NCI-H1694 treated with DMSO at 0.1 percent for 48 hours (cell line): ENCODE results near the gene HYAL3.
A peak's percentile ranks its signal among the peaks of the same experiment; 100 is the strongest.
"Not testable (repeated sequence)": the region's sequence is repeated elsewhere in the genome, so short reads cannot be mapped to it uniquely, and the experiment has no call there.

Experiments
- DNase-seq: peaks from one replicate; lab custom pipeline; 2025; lab: John Stamatoyannopoulos, UW

The HYAL3 gene

GRCh38 chr3:50314816-50315215 is 15.6 kb upstream of the HYAL3 start:
- DNase-seq, result no peak

GRCh38 chr3:50314342-50314741 is 15.1 kb upstream of the HYAL3 start:
- no peak for DNase-seq

GRCh38 chr3:50312041-50312440 is 12.8 kb upstream of the HYAL3 start:
- DNase-seq, result not testable (repeated sequence)

- no peak for DNase-seq
Observed at GRCh38 chr3:50304601-50305000, 5.4 kb upstream of the HYAL3 start.

- no peak for DNase-seq
Observed at GRCh38 chr3:50303013-50303815, 4.0 kb upstream of the HYAL3 start, which contains the start of gene HYAL1. Gene HYAL1 (minus strand): TSS chr3:50303574. CDS start chr3:50302956, 618 bp downstream.

GRCh38 chr3:50302095-50303012 is 3.1 kb upstream of the HYAL3 start:
- no peak for DNase-seq

GRCh38 chr3:50300681-50301254 is 1.6 kb upstream of the HYAL3 start:
- no peak for DNase-seq

GRCh38 chr3:50299929-50300680 is 900 bp upstream of the HYAL3 start:
- no peak for DNase-seq

GRCh38 chr3:50299638-50299928 is 378 bp upstream of the HYAL3 start:
- DNase-seq, result no peak

GRCh38 chr3:50297896-50298725 is 1.1 kb downstream of the HYAL3 start:
- DNase-seq, result no peak

GRCh38 chr3:50297384-50297775 is 1.8 kb downstream of the HYAL3 start:
- no peak for DNase-seq

- no peak for DNase-seq
Observed at GRCh38 chr3:50296721-50297383, 2.4 kb downstream of the HYAL3 start.

- no peak for DNase-seq
Observed at GRCh38 chr3:50295553-50296431, 3.4 kb downstream of the HYAL3 start.

GRCh38 chr3:50294492-50295403 is 4.5 kb downstream of the HYAL3 start:
- no peak for DNase-seq

GRCh38 chr3:50294089-50294488 is 5.1 kb downstream of the HYAL3 start:
- no peak for DNase-seq

GRCh38 chr3:50293079-50293801 is 6.0 kb downstream of the HYAL3 start:
- no peak for DNase-seq

- DNase-seq, result peak; percentile 76
Observed at GRCh38 chr3:50292159-50293078, 6.8 kb downstream of the HYAL3 start, which contains the start of gene IFRD2. Gene IFRD2 (minus strand): TSS chr3:50292429. CDS start chr3:50292274, 155 bp downstream.
